HG02840 (cell line): Measurements from ENCODE around the gene CTXND1.

ENCODE experiments used
- ATAC-seq: cut with Tn5 transposase; IDR thresholded peaks from one replicate; pipeline ENCODE4 v1.9.1; 2021; ENCODE audit warnings: mild to moderate bottlenecking, moderate library complexity, moderate number of reproducible peaks; ENCODE audit not compliant: unreplicated experiment, low FRiP score

The CTXND1 gene

DNA sequence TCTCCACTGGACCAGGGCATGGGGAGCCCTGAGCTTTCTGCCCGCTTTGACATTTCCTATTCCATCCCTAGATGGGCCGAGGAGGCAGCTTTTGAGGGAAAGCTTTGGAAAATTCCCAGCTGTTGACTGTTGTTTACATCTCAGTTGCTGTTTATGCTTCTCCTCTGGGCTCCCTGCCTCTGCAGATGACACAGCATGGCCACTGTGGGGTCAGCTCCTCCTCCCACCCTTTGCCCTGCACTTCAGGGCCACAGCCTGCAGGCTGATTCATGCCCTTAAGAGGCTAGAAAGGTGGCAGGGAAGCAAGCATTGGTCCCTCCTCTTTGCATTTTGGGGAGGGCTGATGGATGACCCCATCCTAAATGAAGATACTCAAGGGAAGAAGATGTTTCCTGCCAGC, 8.5 kb upstream of the CTXND1 start:
- no peak for ATAC-seq

DNA sequence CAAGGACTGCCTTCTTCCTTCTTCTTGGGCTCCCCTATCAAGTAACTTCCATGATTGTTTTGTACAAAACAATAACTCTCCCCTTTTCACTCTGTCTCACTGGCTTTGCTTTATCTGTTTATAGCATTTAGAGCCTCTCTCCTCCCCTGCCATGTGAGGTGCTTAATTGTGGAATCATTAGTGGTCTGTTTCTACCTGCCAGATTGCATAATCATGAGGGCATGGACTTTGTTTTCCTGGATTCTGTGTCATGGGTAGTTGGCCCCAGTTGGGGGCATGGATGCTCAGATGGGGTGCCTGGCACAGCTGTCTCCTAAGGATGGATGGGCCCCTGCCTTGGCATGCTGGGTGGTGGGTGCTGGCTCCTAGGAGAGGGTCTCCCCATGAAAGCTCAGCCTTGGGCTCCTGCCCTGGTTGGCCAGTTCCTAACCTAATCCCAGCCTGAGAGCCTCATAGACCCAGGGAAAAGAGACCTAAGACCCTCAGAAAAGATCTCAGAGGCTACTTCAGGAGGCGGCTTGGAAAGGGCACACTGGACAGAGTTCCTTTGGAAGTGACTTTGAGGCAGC, 8.0 kb upstream of the CTXND1 start:
- ATAC-seq: no peak

DNA sequence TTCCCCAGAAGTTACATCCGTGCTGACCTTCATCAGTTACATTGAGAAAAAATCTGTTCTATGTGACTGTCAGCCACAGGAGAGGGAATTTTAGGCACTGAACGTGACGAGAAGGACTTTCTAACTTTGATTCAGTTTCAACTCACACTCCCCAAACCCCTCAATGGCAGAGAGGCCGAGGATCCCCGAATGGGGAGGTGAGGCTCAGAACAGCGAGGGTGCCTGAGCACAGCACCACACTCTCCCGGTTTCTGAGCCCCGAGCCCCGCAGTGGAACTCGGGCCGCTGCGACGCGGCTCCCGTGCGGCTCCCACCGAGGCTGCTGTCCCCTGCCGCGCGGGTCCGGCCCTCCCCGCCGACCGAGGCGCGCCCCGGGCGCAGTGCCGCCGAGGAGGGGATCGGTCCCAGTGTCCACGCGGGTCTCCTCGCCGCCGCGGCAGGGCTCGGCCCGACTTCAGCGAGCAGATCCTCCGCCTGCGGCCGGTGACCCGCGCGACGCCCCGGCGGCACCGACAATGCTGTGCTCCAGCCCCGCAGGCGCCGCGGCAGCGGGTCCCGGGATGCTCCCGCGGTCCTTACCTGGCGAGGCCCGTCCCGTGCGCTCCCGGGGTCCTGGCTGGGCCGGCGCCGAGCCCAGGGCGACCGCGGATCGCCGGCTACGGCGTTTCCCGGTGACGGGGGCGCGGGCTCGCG, 439 bp downstream of the CTXND1 start:
- ATAC-seq: no peak

DNA sequence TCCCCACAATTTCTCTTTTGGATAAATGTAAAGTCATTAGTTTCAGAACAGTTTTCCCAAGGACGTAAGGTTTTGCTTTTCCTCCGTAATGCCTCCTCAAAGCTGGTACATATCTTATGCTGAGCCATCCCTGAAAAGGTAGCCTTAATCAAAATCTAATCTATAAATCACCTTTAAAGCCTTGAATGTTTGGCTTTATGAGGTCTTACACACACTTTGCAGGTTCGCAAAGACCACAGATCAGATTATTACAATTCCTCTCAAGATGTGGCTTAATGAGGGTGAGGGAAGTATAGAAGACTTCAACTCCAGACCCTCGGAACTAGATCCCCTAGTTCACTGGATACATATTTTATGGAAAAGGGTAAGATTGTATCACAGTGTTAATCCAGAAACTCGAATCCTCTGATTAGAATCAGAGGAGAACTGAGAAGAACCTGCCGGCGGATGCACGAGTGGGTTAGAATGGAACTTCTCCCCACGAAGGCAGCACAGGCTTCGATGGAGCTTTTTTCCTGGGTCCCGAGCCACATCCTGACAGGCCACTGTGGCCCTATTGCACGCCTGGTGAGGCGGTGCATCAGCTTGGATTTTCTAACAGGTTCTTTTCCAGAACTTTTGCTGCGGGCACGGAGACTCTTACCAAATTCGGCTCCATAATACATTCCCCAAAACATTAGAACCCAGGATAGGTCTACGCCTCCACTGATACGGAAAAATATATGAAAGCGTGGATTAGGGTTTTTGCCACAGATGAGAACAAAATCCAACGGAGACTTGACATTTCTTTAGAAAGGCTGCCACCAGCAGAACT, 1.2 kb downstream of the CTXND1 start:
- no peak for ATAC-seq

DNA sequence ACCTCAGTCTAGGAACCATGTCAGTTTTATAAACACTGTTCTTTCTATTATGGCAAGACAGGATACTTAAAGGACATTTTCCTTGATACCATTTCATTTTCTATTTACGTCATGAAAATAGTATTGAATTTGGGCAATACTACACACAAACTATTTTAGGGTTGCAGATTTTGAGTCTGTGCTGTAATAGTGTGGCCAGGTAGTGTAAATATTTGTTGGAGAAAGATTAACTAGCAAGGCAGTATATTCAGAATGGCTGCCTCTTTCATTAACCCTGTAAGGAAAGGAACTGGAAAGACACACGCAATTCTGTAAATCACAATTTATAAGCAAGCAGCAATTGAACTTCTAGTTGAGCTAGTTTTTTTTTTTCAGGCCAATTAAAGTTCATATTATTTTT, 2.0 kb downstream of the CTXND1 start:
- no peak for ATAC-seq

DNA sequence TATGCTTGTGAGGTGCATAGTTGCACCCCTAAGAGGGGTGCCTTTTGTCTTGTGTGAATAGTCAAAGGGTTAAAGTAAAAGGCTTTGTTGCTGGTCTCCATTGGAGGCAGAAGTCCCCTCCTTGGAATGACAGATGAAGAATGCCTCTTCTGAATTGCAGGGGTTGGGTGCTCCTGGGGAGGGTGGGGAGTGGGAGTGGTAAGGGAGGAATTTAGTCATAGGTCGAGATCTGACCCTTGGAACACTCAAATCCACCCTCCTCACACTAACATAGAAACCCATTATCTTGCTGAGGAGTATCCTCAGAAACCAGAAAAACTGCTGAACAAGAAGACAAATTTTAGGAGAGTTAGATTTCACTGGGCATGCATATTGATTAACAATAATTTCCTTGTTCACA, 4.7 kb downstream of the CTXND1 start:
- no peak for ATAC-seq

DNA sequence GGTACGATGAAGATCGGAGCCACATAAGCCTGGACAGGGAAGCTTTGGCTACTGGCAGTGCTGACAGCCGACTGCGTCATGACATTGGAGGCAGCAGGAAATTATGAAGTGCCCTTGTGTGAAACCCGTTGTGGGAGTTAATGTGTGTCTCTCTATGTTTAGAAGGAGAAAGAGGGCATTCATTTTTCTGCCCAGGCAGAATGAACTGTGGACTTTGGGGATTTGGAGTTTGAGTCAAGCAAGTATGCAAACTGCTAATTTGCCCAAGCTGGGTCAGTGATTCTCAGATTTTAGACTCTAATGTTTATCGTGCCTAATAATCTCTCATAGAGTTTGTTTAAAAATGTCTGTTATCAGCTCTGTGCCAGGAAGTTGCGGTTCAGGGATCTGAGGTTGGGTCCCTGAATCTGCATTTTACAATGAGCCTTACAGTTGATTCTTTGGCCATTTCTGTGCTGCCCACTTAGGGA, 5.6 kb downstream of the CTXND1 start:
- no peak for ATAC-seq

DNA sequence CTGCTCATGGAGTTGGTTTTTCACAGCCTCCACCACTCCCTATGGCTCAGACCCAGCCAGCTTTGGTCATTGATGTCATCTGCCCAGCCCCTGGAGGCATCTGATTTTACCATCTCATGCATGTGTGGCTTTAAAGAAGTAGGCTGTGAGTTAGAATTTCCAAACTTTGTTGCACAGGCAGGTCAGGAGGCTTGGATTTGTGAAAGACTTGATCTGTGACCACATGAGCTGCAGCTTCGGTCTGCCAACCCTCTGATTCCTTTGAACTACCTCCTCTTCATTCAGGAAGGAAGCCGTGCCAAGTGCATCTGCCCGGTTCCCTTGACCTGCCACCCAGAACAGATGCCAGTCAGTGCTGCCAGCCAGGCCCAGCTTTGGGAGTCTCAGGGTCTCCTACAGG, 9.2 kb downstream of the CTXND1 start:
- ATAC-seq: no peak

DNA sequence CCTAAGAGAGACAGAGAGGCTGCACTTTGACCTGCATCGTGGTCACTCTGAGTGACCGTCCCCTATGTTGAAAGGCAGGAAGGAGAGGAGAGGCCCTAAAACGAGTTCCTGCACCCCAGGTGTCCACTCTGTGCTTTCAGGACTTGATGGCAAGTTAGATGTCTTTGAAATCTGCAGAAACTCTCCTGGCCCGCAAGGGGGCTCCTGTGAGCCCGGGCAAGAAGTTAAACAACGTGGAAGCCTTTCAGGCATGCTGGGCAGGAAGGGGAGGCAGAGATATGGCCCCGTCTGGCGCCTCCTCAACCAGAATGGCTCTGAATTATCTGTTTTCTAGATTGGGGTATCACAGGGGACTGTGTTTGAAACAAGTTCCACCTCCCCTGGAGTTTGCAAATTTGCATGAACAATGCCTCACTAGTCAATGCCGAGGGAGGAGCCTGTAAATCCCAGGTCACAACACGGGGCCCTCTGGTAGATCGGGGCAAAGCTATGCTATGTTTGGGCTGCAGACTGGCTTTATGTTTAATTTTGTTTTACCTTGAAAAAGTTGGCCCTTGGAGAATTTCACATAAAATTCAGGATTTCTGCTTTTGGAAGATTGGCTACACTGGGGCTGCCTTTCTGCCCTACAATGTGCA, 9.8 kb downstream of the CTXND1 start:
- ATAC-seq: no peak

DNA sequence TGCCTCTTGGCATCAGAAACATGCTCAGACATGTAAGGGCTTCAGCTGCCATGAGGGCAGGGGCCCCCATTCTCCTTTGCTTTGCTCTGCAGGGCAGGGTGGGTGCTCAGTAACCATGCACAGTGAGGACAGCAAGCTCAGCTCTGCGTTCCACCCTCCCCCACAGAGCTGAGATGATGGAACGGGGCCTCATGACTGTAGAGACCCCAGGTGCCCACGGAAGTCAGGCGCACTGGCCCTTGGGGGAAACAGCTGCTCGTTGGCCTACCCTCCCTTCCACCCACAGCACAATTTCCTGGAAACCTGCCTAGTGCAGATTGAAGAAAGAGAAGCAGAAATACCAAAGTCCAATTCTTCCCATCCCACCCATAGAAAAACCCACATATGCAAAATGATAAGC, 10.5 kb downstream of the CTXND1 start:
- ATAC-seq: no peak

DNA sequence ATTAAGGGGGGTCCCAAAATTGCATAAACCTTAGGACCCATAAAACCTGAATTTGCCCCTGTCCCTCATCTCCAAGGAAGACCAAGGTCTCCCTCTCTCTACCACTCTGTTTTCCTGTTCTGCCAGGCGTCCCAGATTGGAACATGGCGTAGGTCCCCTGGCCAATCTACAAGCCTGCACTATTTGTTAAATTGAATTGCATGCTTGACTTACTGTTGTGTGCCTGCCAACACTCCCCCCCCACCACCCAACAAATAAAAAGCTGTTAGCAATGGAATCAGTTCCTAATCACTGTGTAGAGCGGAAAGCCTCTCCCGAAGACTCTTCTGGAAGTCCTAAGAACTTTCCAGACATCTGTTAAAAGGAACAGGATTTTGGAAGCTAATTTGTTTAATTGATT, 11.7 kb downstream of the CTXND1 start:
- ATAC-seq: no peak

DNA sequence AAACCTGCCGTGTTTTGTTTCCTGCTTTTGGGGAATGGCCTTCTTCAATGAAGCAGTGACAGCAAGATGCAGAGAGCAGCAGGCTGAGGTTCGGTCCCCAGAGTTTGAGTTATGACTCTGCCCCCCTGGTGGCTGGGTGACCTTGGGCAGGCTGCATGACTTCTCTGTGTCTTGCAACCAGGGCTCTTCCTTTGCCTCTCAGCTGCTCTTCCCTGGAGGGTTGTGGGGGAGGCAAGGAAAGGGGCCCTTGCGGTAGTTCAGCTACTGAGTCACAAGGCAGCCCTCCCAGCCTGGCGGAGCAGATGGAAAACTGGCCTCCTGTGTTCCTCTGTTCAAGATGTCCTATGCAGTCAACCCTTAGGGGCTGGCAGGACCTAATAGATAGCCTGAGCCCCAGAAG, 17.1 kb downstream of the CTXND1 start:
- ATAC-seq: no peak

DNA sequence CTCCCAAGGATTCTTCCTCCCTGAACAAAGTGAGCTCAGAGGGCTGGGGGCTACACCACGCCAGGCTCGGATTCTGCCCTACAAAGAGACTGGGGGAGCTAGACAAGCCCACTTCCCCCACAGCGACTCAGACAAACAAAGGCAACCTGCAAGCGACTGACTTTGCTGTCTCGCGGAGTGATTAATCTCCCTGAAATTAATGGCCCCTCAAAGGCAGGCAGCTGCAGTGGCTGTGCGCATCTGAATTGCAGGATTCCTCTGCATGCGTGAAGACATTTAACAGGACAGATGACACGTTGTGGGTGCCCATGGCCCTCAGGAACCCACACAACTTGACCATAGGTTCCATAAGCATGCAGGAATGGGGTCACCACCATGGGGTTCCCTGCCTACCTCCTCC, 18.4 kb downstream of the CTXND1 start:
- no peak for ATAC-seq

DNA sequence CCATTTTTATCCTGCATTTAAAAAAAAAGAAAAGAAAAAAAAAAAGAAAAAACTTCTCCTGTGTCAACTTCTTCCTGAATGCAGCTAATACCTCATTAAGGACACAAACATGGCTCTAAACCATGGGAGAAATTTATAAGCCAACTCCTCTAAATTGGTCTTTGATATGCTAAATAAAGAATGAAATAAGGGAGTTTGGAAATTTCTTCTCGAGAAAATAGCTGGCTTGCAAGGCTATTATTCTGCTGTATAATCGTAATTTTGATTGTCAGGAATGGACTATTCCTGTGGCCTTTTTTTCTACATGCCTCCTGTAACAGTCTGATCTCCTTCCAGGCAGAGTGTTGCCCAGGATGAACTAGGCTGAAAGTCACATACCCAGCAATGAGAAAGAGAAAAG, 20.6 kb downstream of the CTXND1 start:
- ATAC-seq: no peak

DNA sequence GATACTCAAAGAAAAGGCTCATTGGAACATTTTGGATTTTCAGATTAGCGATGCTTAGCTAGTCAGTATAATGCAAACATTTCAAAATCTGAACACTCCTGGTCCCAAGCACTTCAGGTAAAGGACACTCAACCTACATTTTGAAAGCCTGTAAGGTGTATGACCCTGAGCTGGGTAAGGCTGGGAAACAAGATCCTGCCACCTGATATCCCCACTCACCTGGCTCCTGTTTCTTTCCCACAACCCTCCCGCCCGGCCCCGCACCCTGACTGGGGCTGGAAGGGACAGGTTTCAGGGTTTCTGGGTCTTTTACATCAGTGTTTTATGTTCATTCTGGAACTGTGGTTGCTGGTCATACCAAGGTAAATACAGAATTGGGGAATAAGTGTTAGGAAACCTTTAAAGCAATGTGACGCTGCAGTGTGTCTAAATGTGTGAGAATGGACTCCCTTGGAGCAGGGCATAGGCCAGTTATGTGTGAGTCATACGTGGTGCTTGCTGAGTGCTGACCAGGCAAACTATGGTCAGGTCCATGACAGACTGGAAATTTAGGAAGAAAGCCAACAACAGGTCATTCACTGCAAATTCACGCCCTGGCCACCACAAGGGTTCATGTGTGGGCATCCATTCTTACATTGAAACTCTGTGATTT, 22.9 kb downstream of the CTXND1 start:
- ATAC-seq: no peak

DNA sequence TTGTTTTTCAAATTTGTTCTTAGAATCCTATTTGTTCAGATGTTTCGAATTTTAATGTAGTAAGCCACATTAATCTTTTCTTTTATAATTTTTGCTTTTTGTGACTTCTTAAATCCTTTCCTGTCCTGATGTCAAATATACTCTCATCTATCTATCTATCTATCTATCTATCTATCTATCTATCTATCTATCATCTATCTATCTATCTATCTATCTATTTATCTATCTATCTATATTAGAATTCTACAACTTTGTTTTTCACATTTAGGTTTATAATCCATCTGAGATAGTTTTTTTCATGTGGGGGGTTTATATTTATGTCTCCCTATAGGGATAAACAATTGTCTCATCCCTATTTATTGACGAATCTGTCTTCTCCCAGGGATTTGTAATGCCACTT, 32.1 kb downstream of the CTXND1 start:
- no peak for ATAC-seq

DNA sequence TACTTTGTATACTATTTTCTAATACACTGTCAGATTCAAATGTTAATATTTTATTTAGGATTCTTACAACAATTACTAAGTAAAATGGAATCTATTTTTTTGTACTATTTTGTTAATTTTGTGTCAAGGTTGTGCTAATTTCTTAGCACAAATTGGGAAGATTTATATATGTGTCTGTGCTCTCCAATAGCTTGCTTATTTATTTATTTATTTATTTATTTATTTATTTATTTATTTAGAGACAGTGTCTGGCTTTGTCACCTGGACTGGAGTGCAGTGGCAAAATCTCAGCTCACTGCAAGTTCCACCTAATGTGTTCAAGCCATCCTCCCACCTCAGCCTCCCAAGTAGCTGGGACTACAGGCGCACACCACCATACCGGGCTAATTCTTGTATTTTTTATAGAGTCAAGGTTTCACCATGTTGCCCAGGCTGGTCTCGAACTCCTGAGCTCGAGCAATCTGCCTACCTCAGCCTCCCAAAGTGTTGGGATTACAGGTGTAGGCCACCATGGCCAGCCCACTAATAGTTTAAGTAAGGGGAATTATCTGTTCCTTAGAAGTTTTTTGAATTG, 34.6 kb downstream of the CTXND1 start:
- no peak for ATAC-seq

DNA sequence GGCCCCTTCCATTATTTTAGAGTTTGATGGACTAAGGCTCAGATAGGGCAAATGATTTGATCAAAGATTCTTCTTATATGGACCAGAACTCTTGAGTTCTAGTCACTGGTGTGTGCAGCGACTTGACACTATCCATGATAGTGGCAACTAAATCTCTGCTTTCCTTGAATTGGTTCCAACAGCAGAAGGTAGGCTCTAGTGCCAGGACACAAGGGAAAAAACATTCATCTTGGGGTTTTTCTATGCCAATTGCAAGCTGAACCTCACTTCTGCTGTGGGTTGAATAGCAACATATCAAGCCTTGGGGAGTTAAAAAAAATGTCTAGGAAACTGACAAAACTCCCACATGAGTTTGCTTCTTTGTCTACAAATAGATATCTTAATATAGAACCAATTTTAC, 35.1 kb downstream of the CTXND1 start:
- ATAC-seq: no peak

DNA sequence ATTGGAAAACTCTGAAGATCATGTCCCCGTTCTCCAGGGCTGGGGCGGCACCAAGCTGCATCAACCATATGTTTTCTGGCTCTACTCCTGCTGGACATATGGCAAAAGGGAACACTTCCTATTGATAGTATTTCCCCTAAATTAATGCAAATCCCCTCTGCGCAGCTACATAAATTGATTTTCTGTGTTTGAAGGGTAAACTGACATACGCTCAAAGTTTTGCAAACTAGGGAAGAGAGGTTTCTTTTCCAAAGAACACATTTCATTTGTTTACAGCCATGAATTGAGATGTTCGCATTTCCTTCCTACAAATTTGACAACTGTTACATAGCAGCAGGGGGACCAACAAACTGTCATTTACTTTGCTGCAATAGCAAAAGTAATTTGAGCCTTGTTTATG, 35.9 kb downstream of the CTXND1 start:
- no peak for ATAC-seq

DNA sequence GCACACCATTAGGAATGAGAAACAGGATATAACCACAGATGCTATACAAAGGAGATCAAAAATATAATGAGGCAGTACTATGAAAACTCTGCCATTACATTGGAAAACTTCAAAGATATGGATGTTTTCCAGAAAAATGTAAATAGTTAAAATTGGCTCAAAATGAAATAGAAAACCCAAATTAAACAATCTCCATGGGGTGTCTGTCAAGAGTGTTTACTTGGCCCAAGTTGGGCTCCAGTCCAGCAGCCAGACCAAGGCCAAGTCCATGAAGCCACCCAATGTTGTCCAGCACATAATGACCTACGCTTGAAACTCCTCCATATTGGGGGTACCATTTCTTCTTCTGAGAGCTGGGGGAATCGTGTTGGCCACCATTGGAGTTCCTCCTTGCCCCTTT, 37.1 kb downstream of the CTXND1 start:
- ATAC-seq: no peak
